Ascending aorta (tissue), 2 donors: ENCODE results near the gene PIGM. TPM values are rescaled to one million over a fixed set of nuclear protein-coding genes. Genes with fewer than 3 reads are reported as not detected.

Experiments
- DNase-seq, 2 donors: peaks; one replicate each; pipeline ENCODE4 v3.0.0-alpha.2; 2019; ENCODE audit warnings: low spot score in 2 of 2
- H3K27ac ChIP-seq, 2 donors: fragments of 200-600 bp; sonication (generic); one replicate each; pipeline ENCODE4 v1.5.1; 2016 to 2017; ENCODE audit warnings: mild to moderate bottlenecking in 1 of 2
- H3K27me3 ChIP-seq: fragments of 200-600 bp; sonication (generic); one replicate; pipeline ENCODE4 v1.5.1; 2017
- H3K36me3 ChIP-seq, 2 donors: fragments of 200-600 bp; sonication (generic); one replicate each; pipeline ENCODE4 v1.5.1; 2016
- H3K4me1 ChIP-seq, 2 donors: fragments of 200-600 bp; sonication (generic); one replicate each; pipeline ENCODE4 v1.5.1; 2016 to 2017; ENCODE audit warnings: mild to moderate bottlenecking in 1 of 2
- H3K4me3 ChIP-seq, 2 donors: fragments of 200-600 bp; sonication (generic); one replicate each; pipeline ENCODE4 v1.5.1; 2016 to 2017; ENCODE audit warnings: mild to moderate bottlenecking in 1 of 2
- H3K9me3 ChIP-seq, 2 donors: fragments of 200-600 bp; sonication (generic); one replicate each; pipeline ENCODE4 v1.5.1; 2016
- CTCF ChIP-seq, 3 experiments: fragments of 200-600 bp in 2 of 3; fragments of 450-650 bp in 1 of 3; sonication (generic) in 2 of 3; IDR thresholded peaks; one replicate each; pipeline ENCODE4 v1.5.1; 2016 to 2019; ENCODE audit warnings: antibody characterized with exemption in 3 of 3, mild to moderate bottlenecking in 1 of 3, moderate library complexity in 1 of 3
- intact Hi-C: fragments of 100-400 bp; cut with DNase I; formaldehyde crosslinking; loops from one replicate; pipeline ENCODE4 v1.15.1; 2023
- total RNA-seq: library from RNA; depleted of rRNA; stranded (reverse); fragments of >200 nt; gene quantifications from one replicate; pipeline ENCODE4 v1.1.0, GENCODE V29; 2016

Gene PIGM
- total RNA-seq, 1 donor from 2014 or later: 6.1 TPM

GRCh38 chr1:160001440-160001839 is 30.4 kb downstream of the PIGM start:
- Histone ChIP-seq H3K36me3 (no peaks in the 10 kb centered on the region), H3K27ac (no peak overlapping the region), H3K9me3 (no peaks in the 10 kb centered on the region), H3K4me3 (no peak overlapping the region), H3K4me1 (no peaks in the 10 kb centered on the region), H3K27me3 (no peaks in the 10 kb centered on the region)
- TF ChIP-seq CTCF (IDR thresholded peaks at IDR 0.05): no peak
- no peak for DNase-seq
- intact Hi-C loops: no loop called here

GRCh38 chr1:159999204-159999603 is 32.6 kb downstream of the PIGM start:
- Histone ChIP-seq H3K27ac (no peak overlapping the region), H3K9me3 (no peaks in the 10 kb centered on the region), H3K27me3 (no peaks in the 10 kb centered on the region), H3K36me3 (no peaks in the 10 kb centered on the region), H3K4me3 (no peak overlapping the region), H3K4me1 (no peaks in the 10 kb centered on the region)
- no peak for TF ChIP-seq CTCF (IDR thresholded peaks at IDR 0.05)
- intact Hi-C loops: no loop called here
- no peak for DNase-seq

GRCh38 chr1:159996653-159997052 is 35.1 kb downstream of the PIGM start:
- no peak for DNase-seq
- H3K27me3 ChIP-seq: no peaks in the 10 kb centered on the region
- no peak overlapping the region for H3K4me3 ChIP-seq
- no peaks in the 10 kb centered on the region for H3K4me1 ChIP-seq
- peak overlapping the region in 1 of 2 donors; percentile 3 for H3K27ac ChIP-seq
- TF ChIP-seq CTCF (IDR thresholded peaks at IDR 0.05): no peak
- H3K9me3 ChIP-seq: no peaks in the 10 kb centered on the region
- H3K36me3 ChIP-seq: no peaks in the 10 kb centered on the region
- intact Hi-C loops: no loop called here

DNA sequence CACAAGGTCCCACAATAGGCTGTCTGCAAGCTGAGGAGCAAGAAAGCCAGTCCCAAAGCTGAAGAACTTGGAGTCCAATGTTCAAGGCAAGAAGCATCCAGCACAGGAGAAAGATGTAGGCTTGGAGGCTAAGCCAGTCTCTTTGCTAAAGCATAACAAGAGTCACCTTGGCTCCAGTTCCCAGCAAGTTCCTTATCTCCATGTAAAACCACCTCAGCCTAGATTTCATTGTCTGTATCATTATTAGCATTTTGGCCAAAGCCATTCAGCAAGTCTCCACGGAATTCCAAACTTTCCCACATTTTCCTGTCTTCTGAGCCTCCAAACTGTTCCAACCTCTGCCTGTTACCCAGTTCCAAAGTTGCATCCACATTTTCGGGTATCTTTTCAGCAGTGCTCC is 36.9 kb downstream of the PIGM start:
- no peaks in the 10 kb centered on the region for H3K4me1 ChIP-seq
- no peak overlapping the region for H3K27ac ChIP-seq
- DNase-seq: no peak
- no peak for TF ChIP-seq CTCF (IDR thresholded peaks at IDR 0.05)
- no peaks in the 10 kb centered on the region for H3K27me3 ChIP-seq
- H3K9me3 ChIP-seq: no peaks in the 10 kb centered on the region
- no peaks in the 10 kb centered on the region for H3K36me3 ChIP-seq
- H3K4me3 ChIP-seq: no peak overlapping the region
- intact Hi-C loops: no loop called here

DNA sequence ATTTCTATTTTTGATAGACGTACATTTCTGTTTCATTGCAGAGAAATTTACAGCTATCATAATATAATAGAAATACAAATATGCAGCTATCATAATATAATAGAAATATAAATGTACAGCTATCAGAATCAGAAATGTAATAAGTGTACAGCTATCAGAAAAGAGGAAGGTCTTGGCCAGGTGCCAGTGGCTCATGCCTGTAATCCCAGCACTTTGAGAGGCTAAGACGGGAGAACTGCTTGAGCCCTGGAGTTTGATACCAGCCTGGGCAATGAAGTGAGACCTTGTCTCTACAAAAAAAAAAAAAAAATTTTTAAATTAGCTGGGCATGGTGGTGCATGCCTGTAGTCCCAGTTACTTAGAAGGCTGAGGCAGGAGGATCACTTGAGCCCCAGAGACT is 37.9 kb downstream of the PIGM start:
- Histone ChIP-seq H3K27me3 (no peaks in the 10 kb centered on the region), H3K4me3 (no peak overlapping the region), H3K27ac (no peak overlapping the region), H3K9me3 (no peaks in the 10 kb centered on the region), H3K4me1 (no peaks in the 10 kb centered on the region), H3K36me3 (no peaks in the 10 kb centered on the region)
- no peak for DNase-seq
- TF ChIP-seq CTCF (IDR thresholded peaks at IDR 0.05): no peak
- intact Hi-C loops: no loop called here

- intact Hi-C loops: no loop called here
- no peak for TF ChIP-seq CTCF (IDR thresholded peaks at IDR 0.05)
- H3K36me3 ChIP-seq: no peaks in the 10 kb centered on the region
- no peak for DNase-seq
- no peak overlapping the region for H3K4me3 ChIP-seq
- no peaks in the 10 kb centered on the region for H3K4me1 ChIP-seq
- H3K9me3 ChIP-seq: no peaks in the 10 kb centered on the region
- H3K27ac ChIP-seq: no peak overlapping the region
- H3K27me3 ChIP-seq: no peaks in the 10 kb centered on the region
Measured at GRCh38 chr1:159992161-159992560, 39.6 kb downstream of the PIGM start.
